Muscle of leg (tissue), 9 donors: ENCODE results near the gene SLC29A2. TPM values are rescaled to one million over a fixed set of nuclear protein-coding genes. Genes with fewer than 3 reads are reported as not detected.

Experiments used
- polyA plus RNA-seq, 8 donors: library from polyadenylated mRNA; unstranded; fragments of 120-200 nt; gene quantifications; one replicate each; pipeline versions ENCODE4 v1.2.1 to v1.2.3, GENCODE V29; 2013; ENCODE audit warnings: inconsistent platforms in 1 of 8, low replicate concordance in 1 of 8; ENCODE audit not compliant: insufficient read length in 8 of 8, insufficient read depth in 1 of 8
- total RNA-seq: library from RNA; stranded (reverse); fragments of 120-200 nt; gene quantifications from one replicate; pipeline ENCODE4 v1.2.4, GENCODE V29; 2013

SLC29A2 gene
- total and polyA plus RNA-seq, 9 donors, result 10.1 to 35.4 (median 27.5) TPM

Other genes starting within 250 kb of the SLC29A2 start
- gene KLC2, start 114.1 kb downstream of the SLC29A2 start, total RNA-seq, result 8.1 TPM
- 10 to 100 TPM; 13.3 to 22.4 (median 18.5) TPM for gene KLC2, start 114.1 kb downstream of the SLC29A2 start, polyA plus RNA-seq
- gene RAB1B, start 103.1 kb downstream of the SLC29A2 start, total RNA-seq, result 69.7 TPM
- 100 to 1,000 TPM in 6 of 8 donors, 10 to 100 TPM in 2; 90.1 to 111 (median 101) TPM for gene RAB1B, start 103.1 kb downstream of the SLC29A2 start, polyA plus RNA-seq
- gene CNIH2, start 93.6 kb downstream of the SLC29A2 start, total RNA-seq, result 1.0 TPM
- gene CNIH2, start 93.6 kb downstream of the SLC29A2 start, polyA plus RNA-seq, result 1 to 10 TPM; 2.5 to 5.4 (median 4.4) TPM
- gene YIF1A, start 82.6 kb downstream of the SLC29A2 start, total RNA-seq, result 58.9 TPM
- 10 to 100 TPM; 45.3 to 56.2 (median 53.0) TPM for gene YIF1A, start 82.6 kb downstream of the SLC29A2 start, polyA plus RNA-seq
- gene TMEM151A, start 79.9 kb downstream of the SLC29A2 start, total RNA-seq, result not detected
- gene TMEM151A, start 79.9 kb downstream of the SLC29A2 start, polyA plus RNA-seq, result under 1 TPM in 1 of 8 donors, not detected in 7; 0.04 TPM
- gene CD248, start 54.7 kb downstream of the SLC29A2 start, total RNA-seq, result 24.5 TPM
- 100 to 1,000 TPM in 4 of 8 donors, 10 to 100 TPM in 4; 65.9 to 134 (median 98.9) TPM for gene CD248, start 54.7 kb downstream of the SLC29A2 start, polyA plus RNA-seq
- 6.0 TPM for gene RIN1, start 35.3 kb downstream of the SLC29A2 start, total RNA-seq
- gene RIN1, start 35.3 kb downstream of the SLC29A2 start, polyA plus RNA-seq, result 1 to 10 TPM; 5.3 to 9.6 (median 7.7) TPM
- gene BRMS1, start 26.7 kb downstream of the SLC29A2 start, total RNA-seq, result 25.0 TPM
- gene BRMS1, start 26.7 kb downstream of the SLC29A2 start, polyA plus RNA-seq, result 10 to 100 TPM; 20.5 to 27.0 (median 23.6) TPM
- 25.7 TPM for gene B4GAT1, start 24.1 kb downstream of the SLC29A2 start, total RNA-seq
- 10 to 100 TPM; 17.7 to 24.1 (median 22.9) TPM for gene B4GAT1, start 24.1 kb downstream of the SLC29A2 start, polyA plus RNA-seq
- gene NPAS4, start 49.3 kb upstream of the SLC29A2 start, total RNA-seq, result 0.27 TPM
- gene NPAS4, start 49.3 kb upstream of the SLC29A2 start, polyA plus RNA-seq, result under 1 TPM in 7 of 8 donors, not detected in 1; 0.05 to 0.57 (median 0.14) TPM
- gene MRPL11, start 67.1 kb upstream of the SLC29A2 start, total RNA-seq, result 59.0 TPM
- 10 to 100 TPM; 49.6 to 62.4 (median 54.9) TPM for gene MRPL11, start 67.1 kb upstream of the SLC29A2 start, polyA plus RNA-seq
- gene PELI3, start 95.1 kb upstream of the SLC29A2 start, total RNA-seq, result 8.2 TPM
- gene PELI3, start 95.1 kb upstream of the SLC29A2 start, polyA plus RNA-seq, result 1 to 10 TPM; 4.7 to 6.5 (median 5.7) TPM
- gene DPP3, start 108.7 kb upstream of the SLC29A2 start, total RNA-seq, result 22.3 TPM
- 10 to 100 TPM; 18.5 to 27.2 (median 23.1) TPM for gene DPP3, start 108.7 kb upstream of the SLC29A2 start, polyA plus RNA-seq
- gene BBS1, start 138.9 kb upstream of the SLC29A2 start, total RNA-seq, result 18.8 TPM
- gene BBS1, start 138.9 kb upstream of the SLC29A2 start, polyA plus RNA-seq, result 10 to 100 TPM; 13.2 to 22.6 (median 17.4) TPM
- gene ZDHHC24, start 174.3 kb upstream of the SLC29A2 start, total RNA-seq, result 3.5 TPM
- 1 to 10 TPM; 3.2 to 4.7 (median 3.8) TPM for gene ZDHHC24, start 174.3 kb upstream of the SLC29A2 start, polyA plus RNA-seq
- gene ACTN3, start 175.1 kb upstream of the SLC29A2 start, total RNA-seq, result 81.6 TPM
- 100 to 1,000 TPM in 2 of 8 donors, 10 to 100 TPM in 5, 1 to 10 TPM in 1; 8.3 to 162 (median 39.3) TPM for gene ACTN3, start 175.1 kb upstream of the SLC29A2 start, polyA plus RNA-seq
- gene CTSF, start 196.8 kb upstream of the SLC29A2 start, total RNA-seq, result 29.0 TPM
- 10 to 100 TPM; 22.4 to 36.7 (median 25.8) TPM for gene CTSF, start 196.8 kb upstream of the SLC29A2 start, polyA plus RNA-seq
- gene CCDC87, start 221.3 kb upstream of the SLC29A2 start, total RNA-seq, result 0.09 TPM
- gene CCDC87, start 221.3 kb upstream of the SLC29A2 start, polyA plus RNA-seq, result under 1 TPM; 0.10 to 0.15 (median 0.13) TPM
- gene CCS, start 221.4 kb upstream of the SLC29A2 start, total RNA-seq, result 32.1 TPM
- gene CCS, start 221.4 kb upstream of the SLC29A2 start, polyA plus RNA-seq, result 10 to 100 TPM; 30.1 to 49.2 (median 39.2) TPM
- 25.9 TPM for gene RBM14, start 244.9 kb upstream of the SLC29A2 start, total RNA-seq
- 10 to 100 TPM; 35.2 to 56.5 (median 42.9) TPM for gene RBM14, start 244.9 kb upstream of the SLC29A2 start, polyA plus RNA-seq